Measurements from ENCODE around the gene MTR. TPM values are rescaled to one million over a fixed set of nuclear protein-coding genes. Genes with fewer than 3 reads are reported as not detected.

The MTR gene
- total and polyA plus RNA-seq, 4 donors = 2.5 to 19.0 (median 8.6) TPM

GRCh38 chr1:236834876-236835275, 39.8 kb downstream of the MTR start:
- no peak overlapping the region for H3K9ac ChIP-seq (ENCODE audit: low read depth in 1 of 2, low read length in 2 of 2)
- peaks cover 0 to 7% (median 6%) of the 10 kb centered on the region in 4 donors for H3K4me1 ChIP-seq (ENCODE audit: control insufficient read depth in 4 of 4, insufficient read depth in 4 of 4, low read length in 3 of 4)
- no peaks in the 10 kb centered on the region for H3K27me3 ChIP-seq (ENCODE audit: control insufficient read depth in 4 of 4, insufficient read depth in 4 of 4, low read length in 3 of 4)
- H3K4me3 ChIP-seq (ENCODE audit: low read depth in 1 of 3, low read length in 3 of 3) = no peak overlapping the region
- WGBS = 98% methylated on average over 4 of the region's 4 CpGs
- peak overlapping the region in 1 of 2 donors; percentile 5 for H3K27ac ChIP-seq (ENCODE audit: low read depth in 1 of 2, low read length in 2 of 2)
- TF ChIP-seq NR2F2 (IDR thresholded peaks at IDR 0.05) (no peak), JUND (IDR thresholded peaks at IDR 0.05) (no peak), CTCF (IDR thresholded peaks at IDR 0.05; ENCODE audit: low read depth, low read length, missing input control) (no peak), MAX (IDR thresholded peaks at IDR 0.05) (no peak), RXRA (IDR thresholded peaks at IDR 0.05) (no peak), EGR1 (IDR thresholded peaks at IDR 0.05; ENCODE audit: low read depth in 2 of 2) (no peak)
- TF ChIP-seq, protein P1, sequence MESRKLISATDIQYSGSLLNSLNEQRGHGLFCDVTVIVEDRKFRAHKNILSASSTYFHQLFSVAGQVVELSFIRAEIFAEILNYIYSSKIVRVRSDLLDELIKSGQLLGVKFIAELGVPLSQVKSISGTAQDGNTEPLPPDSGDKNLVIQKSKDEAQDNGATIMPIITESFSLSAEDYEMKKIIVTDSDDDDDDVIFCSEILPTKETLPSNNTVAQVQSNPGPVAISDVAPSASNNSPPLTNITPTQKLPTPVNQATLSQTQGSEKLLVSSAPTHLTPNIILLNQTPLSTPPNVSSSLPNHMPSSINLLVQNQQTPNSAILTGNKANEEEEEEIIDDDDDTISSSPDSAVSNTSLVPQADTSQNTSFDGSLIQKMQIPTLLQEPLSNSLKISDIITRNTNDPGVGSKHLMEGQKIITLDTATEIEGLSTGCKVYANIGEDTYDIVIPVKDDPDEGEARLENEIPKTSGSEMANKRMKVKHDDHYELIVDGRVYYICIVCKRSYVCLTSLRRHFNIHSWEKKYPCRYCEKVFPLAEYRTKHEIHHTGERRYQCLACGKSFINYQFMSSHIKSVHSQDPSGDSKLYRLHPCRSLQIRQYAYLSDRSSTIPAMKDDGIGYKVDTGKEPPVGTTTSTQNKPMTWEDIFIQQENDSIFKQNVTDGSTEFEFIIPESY (IDR thresholded peaks at IDR 0.05) = no peak
- H3K9me3 ChIP-seq (ENCODE audit: control insufficient read depth in 4 of 4, low read length in 3 of 4) = no peaks in the 10 kb centered on the region
- DNase-seq (ENCODE audit: low spot score) = no peak
- peaks cover 6 to 28% (median 23%) of the 10 kb centered on the region in 4 donors for H3K36me3 ChIP-seq (ENCODE audit: control insufficient read depth in 4 of 4, insufficient read depth in 3 of 4, low read depth in 1 of 4, low read length in 3 of 4)

DNA sequence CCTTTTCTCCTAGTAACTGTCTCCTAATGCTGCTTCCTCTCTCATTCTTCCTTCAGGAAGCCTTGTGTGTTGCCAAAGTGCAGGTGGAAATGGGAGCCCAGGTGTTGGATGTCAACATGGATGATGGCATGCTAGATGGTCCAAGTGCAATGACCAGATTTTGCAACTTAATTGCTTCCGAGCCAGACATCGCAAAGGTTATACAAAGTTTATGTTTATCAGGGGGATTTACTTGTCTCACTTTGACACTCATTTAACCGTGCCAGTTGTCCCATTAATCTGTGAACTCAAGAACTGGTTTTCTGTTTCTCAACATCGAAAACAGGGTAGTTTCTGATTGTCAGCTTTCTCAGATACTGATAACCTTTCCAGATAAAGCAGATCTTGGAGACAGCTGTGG, 40.4 kb downstream of the MTR start:
- peaks cover 6 to 31% (median 24%) of the 10 kb centered on the region in 4 donors for H3K36me3 ChIP-seq (ENCODE audit: control insufficient read depth in 4 of 4, insufficient read depth in 3 of 4, low read depth in 1 of 4, low read length in 3 of 4)
- H3K9ac ChIP-seq (ENCODE audit: low read depth in 1 of 2, low read length in 2 of 2) = no peak overlapping the region
- no peaks in the 10 kb centered on the region for H3K9me3 ChIP-seq (ENCODE audit: control insufficient read depth in 4 of 4, low read length in 3 of 4)
- WGBS = 38% methylated on average over 4 of the region's 4 CpGs
- no peak for DNase-seq (ENCODE audit: low spot score)
- peak; percentile 70 for TF ChIP-seq YY1 (IDR thresholded peaks at IDR 0.05)
- TF ChIP-seq RXRA (IDR thresholded peaks at IDR 0.05) = peak; percentile 96 to 99
- peak; percentile 53 to 87 for TF ChIP-seq JUND (IDR thresholded peaks at IDR 0.05)
- peak; percentile 72 for TF ChIP-seq SP1 (IDR thresholded peaks at IDR 0.05)
- TF ChIP-seq, protein P1 (IDR thresholded peaks at IDR 0.05) = peak; percentile 88
- peak in 1 of 2 donors; percentile 75 for TF ChIP-seq EGR1 (IDR thresholded peaks at IDR 0.05; ENCODE audit: low read depth in 2 of 2)
- TF ChIP-seq CTCF (IDR thresholded peaks at IDR 0.05; ENCODE audit: low read depth, low read length, missing input control) = no peak
- peak in 1 of 2 donors; percentile 37 for TF ChIP-seq GABPA (IDR thresholded peaks at IDR 0.05 in 1 of 2, conservative IDR thresholded peaks at IDR 0.05 in 1 of 2)
- peak; percentile 90 for TF ChIP-seq FOXA2 (IDR thresholded peaks at IDR 0.05)
- peak in 1 of 2 donors; percentile 41 for TF ChIP-seq RAD21 (IDR thresholded peaks at IDR 0.05)
- peak; percentile 83 to 93 for TF ChIP-seq HNF4A (conservative IDR thresholded peaks at IDR 0.05)
- TF ChIP-seq TAF1 (conservative IDR thresholded peaks at IDR 0.05) = no peak
- TF ChIP-seq ATF3 (IDR thresholded peaks at IDR 0.05) = peak; percentile 44
- TF ChIP-seq, protein P2, sequence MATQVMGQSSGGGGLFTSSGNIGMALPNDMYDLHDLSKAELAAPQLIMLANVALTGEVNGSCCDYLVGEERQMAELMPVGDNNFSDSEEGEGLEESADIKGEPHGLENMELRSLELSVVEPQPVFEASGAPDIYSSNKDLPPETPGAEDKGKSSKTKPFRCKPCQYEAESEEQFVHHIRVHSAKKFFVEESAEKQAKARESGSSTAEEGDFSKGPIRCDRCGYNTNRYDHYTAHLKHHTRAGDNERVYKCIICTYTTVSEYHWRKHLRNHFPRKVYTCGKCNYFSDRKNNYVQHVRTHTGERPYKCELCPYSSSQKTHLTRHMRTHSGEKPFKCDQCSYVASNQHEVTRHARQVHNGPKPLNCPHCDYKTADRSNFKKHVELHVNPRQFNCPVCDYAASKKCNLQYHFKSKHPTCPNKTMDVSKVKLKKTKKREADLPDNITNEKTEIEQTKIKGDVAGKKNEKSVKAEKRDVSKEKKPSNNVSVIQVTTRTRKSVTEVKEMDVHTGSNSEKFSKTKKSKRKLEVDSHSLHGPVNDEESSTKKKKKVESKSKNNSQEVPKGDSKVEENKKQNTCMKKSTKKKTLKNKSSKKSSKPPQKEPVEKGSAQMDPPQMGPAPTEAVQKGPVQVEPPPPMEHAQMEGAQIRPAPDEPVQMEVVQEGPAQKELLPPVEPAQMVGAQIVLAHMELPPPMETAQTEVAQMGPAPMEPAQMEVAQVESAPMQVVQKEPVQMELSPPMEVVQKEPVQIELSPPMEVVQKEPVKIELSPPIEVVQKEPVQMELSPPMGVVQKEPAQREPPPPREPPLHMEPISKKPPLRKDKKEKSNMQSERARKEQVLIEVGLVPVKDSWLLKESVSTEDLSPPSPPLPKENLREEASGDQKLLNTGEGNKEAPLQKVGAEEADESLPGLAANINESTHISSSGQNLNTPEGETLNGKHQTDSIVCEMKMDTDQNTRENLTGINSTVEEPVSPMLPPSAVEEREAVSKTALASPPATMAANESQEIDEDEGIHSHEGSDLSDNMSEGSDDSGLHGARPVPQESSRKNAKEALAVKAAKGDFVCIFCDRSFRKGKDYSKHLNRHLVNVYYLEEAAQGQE (IDR thresholded peaks at IDR 0.05) = peak; percentile 49
- TF ChIP-seq FOXA1 (IDR thresholded peaks at IDR 0.05) = peak; percentile 65
- TF ChIP-seq NR2F2 (IDR thresholded peaks at IDR 0.05) = no peak
- peak; percentile 40 for TF ChIP-seq HNF4G (IDR thresholded peaks at IDR 0.05)
- peak; percentile 91 for TF ChIP-seq MAX (IDR thresholded peaks at IDR 0.05)
- H3K4me1 ChIP-seq (ENCODE audit: control insufficient read depth in 4 of 4, insufficient read depth in 4 of 4, low read length in 3 of 4) = peaks cover 0 to 7% (median 6%) of the 10 kb centered on the region in 4 donors
- H3K27ac ChIP-seq (ENCODE audit: low read depth in 1 of 2, low read length in 2 of 2) = peak overlapping the region; percentile 49 to 52
- H3K27me3 ChIP-seq (ENCODE audit: control insufficient read depth in 4 of 4, insufficient read depth in 4 of 4, low read length in 3 of 4) = no peaks in the 10 kb centered on the region
- no peak overlapping the region for H3K4me3 ChIP-seq (ENCODE audit: low read depth in 1 of 3, low read length in 3 of 3)
